ENCODE data around the gene GTF3C1.

The GTF3C1 gene

DNA sequence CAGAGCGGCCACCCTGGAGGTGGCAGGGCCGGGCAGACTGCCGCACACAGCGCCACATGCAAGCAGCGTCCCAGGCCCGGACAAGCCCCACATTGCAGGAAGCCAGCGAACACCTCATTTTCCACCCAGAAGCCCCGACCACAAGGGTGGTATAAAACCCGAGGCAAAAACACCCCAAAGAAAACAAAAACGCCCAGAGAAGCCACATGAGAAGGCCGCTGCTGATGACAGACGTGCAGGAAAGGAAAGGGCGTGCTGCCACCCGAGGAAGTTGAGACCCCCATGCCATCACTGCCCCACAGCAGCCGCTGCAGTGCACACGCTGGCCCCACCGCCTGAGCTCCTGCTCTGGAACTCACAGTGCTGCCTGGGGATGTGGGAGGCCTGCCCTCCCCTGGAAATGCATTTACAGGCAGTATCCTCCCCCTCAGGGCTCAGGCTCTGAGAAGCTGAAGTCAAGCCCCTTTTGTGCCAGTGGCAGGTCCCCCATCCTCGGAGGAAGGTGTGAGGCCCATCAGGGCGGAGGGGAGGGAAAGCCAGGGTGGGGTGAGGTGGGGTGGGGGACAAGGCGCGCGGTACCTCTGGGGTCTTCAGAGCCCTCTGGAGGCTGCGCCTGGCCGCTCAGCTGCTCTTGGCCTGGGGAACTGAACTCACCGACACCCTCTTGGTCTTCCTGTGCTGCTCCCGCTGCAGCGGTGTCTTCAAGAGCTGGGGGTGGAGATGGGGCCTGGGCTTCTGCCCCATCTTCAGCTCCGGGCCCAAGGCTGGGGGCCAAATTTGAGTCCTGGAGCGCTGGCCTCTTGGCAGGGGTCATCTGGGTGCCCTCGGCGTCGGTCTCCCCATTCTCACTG is 85.7 kb downstream of the GTF3C1 start:
- Histone ChIP-seq H3K27ac (ENCODE audit: low read length) (no peak overlapping the region), H3K9ac (ENCODE audit: low read length) (no peak overlapping the region), H2AFZ (ENCODE audit: low read depth, low read length) (no peak overlapping the region), H3K4me1 (ENCODE audit: low read length) (peaks cover 12% of the 10 kb centered on the region), H3K4me3 (ENCODE audit: low read length) (no peak overlapping the region), H4K20me1 (ENCODE audit: insufficient read depth, low read length) (no peaks in the 10 kb centered on the region), H3K36me3 (replicated peaks; ENCODE audit: low read depth, low read length) (peaks cover 39% of the 10 kb centered on the region), H3K27me3 (ENCODE audit: low read depth, low read length) (no peaks in the 10 kb centered on the region), H3K4me2 (ENCODE audit: low read length) (no peak overlapping the region), H3K79me2 (ENCODE audit: low read length) (no peaks in the 10 kb centered on the region), H3K9me3 (ENCODE audit: insufficient read depth, low read length) (no peaks in the 10 kb centered on the region)
- TF ChIP-seq EZH2phosphoT487 (IDR thresholded peaks at IDR 0.05; ENCODE audit: low read depth) = no peak
- TF ChIP-seq, protein P1, sequence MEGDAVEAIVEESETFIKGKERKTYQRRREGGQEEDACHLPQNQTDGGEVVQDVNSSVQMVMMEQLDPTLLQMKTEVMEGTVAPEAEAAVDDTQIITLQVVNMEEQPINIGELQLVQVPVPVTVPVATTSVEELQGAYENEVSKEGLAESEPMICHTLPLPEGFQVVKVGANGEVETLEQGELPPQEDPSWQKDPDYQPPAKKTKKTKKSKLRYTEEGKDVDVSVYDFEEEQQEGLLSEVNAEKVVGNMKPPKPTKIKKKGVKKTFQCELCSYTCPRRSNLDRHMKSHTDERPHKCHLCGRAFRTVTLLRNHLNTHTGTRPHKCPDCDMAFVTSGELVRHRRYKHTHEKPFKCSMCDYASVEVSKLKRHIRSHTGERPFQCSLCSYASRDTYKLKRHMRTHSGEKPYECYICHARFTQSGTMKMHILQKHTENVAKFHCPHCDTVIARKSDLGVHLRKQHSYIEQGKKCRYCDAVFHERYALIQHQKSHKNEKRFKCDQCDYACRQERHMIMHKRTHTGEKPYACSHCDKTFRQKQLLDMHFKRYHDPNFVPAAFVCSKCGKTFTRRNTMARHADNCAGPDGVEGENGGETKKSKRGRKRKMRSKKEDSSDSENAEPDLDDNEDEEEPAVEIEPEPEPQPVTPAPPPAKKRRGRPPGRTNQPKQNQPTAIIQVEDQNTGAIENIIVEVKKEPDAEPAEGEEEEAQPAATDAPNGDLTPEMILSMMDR (IDR thresholded peaks at IDR 0.05; ENCODE audit: low read depth, low read length) = no peak

DNA sequence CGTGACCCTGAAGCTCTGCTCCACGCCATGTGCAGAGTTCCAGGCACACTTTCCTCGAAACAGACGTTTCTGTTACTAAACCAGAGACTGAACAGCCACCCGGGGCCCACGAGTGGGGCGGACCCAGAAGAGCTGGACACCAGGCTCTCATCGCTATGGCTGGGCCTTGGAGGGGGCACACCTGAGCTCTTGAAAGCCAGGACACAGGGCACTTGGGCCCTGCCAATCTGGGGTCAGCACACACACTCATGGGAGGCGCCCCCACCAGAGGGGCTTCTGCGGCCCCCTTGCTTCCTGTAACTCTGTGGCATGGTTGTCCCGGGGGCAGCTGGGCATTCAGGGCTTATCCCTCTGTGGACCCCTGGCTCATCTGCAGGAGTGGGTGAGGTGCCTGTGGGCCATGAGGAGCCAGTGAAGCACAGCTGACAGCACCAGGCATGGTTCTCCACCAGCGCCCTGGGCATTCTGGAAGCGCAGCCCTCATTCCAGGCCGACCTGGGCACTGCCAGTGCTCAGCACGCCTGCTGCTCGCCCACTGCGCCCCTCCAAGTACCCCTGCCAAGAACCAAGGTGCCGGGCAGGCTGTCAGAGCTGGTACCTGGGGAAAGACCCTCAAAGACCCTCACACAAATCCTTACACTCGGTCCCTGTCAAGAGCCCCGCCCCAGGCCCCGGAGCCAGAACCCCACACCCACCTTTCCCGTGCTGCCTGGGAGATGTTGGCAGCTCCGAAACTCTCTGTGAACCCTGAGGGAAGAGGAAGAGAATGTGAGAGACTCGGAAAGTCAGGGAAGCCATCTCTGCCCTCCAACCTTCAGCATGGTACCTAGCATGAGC is 86.6 kb downstream of the GTF3C1 start:
- Histone ChIP-seq H3K27ac (ENCODE audit: low read length) (no peak overlapping the region), H3K9me3 (ENCODE audit: insufficient read depth, low read length) (no peaks in the 10 kb centered on the region), H3K9ac (ENCODE audit: low read length) (no peak overlapping the region), H3K79me2 (ENCODE audit: low read length) (no peaks in the 10 kb centered on the region), H3K4me3 (ENCODE audit: low read length) (no peak overlapping the region), H3K4me2 (ENCODE audit: low read length) (no peak overlapping the region), H3K27me3 (ENCODE audit: low read depth, low read length) (no peaks in the 10 kb centered on the region), H2AFZ (ENCODE audit: low read depth, low read length) (no peak overlapping the region), H3K36me3 (replicated peaks; ENCODE audit: low read depth, low read length) (peaks cover 35% of the 10 kb centered on the region), H3K4me1 (ENCODE audit: low read length) (peaks cover 12% of the 10 kb centered on the region), H4K20me1 (ENCODE audit: insufficient read depth, low read length) (no peaks in the 10 kb centered on the region)
- TF ChIP-seq, protein P1 (IDR thresholded peaks at IDR 0.05; ENCODE audit: low read depth, low read length) = no peak
- no peak for TF ChIP-seq EZH2phosphoT487 (IDR thresholded peaks at IDR 0.05; ENCODE audit: low read depth)

DNA sequence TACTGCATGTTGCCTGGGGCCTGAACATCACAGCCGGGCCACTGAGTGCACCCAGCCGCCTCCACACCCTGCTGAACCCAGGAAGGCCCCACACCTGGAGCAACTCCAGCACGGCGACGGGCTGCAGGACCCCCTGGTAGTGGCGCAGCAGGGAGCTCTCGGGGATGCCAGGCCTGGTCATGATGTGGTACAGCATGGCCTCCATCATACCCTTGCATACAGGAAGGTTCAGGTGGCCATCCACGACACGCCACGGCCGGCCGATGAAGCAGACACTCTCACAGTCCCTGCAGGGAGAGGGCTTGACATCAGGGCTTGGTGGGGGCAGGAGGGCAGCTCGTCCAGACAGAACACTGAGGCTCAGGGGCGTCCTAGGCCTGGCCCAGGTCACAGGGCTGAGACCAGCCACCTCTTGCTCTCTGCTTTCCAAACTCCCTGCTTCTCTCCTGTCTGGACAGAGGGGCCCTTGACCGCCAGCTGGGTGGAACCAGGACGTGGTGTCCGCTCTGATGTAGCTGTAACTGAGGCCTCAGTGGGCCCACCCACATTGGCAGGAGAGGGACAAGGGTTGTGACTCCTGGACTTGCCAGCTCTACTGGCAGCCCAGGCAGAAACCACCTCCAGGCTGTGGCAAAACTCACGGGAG is 87.4 kb downstream of the GTF3C1 start:
- peaks cover 12% of the 10 kb centered on the region for H3K4me1 ChIP-seq (ENCODE audit: low read length)
- no peak overlapping the region for H3K27ac ChIP-seq (ENCODE audit: low read length)

More for the DNA sequence above, 87.4 kb downstream of the GTF3C1 start:
- no peaks in the 10 kb centered on the region for H3K9me3 ChIP-seq (ENCODE audit: insufficient read depth, low read length)
- H2AFZ ChIP-seq (ENCODE audit: low read depth, low read length) = no peak overlapping the region
- H3K27me3 ChIP-seq (ENCODE audit: low read depth, low read length) = no peaks in the 10 kb centered on the region
- H3K79me2 ChIP-seq (ENCODE audit: low read length) = no peaks in the 10 kb centered on the region
- H3K9ac ChIP-seq (ENCODE audit: low read length) = no peak overlapping the region
- peaks cover 31% of the 10 kb centered on the region for H3K36me3 ChIP-seq (replicated peaks; ENCODE audit: low read depth, low read length)
- H4K20me1 ChIP-seq (ENCODE audit: insufficient read depth, low read length) = no peaks in the 10 kb centered on the region
- no peak overlapping the region for H3K4me2 ChIP-seq (ENCODE audit: low read length)
- H3K4me3 ChIP-seq (ENCODE audit: low read length) = no peak overlapping the region
- TF ChIP-seq, protein P1 (IDR thresholded peaks at IDR 0.05; ENCODE audit: low read depth, low read length) = no peak
- no peak for TF ChIP-seq EZH2phosphoT487 (IDR thresholded peaks at IDR 0.05; ENCODE audit: low read depth)

Measured in OCI-LY3 (cell line).